ENCODE results near the gene ADAM15.

The ADAM15 gene

GRCh38 chr1:155072531-155073289 lies 21.6 kb downstream of the ADAM15 start:
- no peak for DNase-seq (ENCODE audit: low read depth in 3 of 3)

GRCh38 chr1:155073377-155074242 lies 22.5 kb downstream of the ADAM15 start:
- no peak for DNase-seq (ENCODE audit: low read depth in 3 of 3)

- DNase-seq (ENCODE audit: low read depth in 3 of 3), result no peak
Measured at GRCh38 chr1:155075535-155075934, 24.4 kb downstream of the ADAM15 start.

GRCh38 chr1:155076371-155076770 lies 25.3 kb downstream of the ADAM15 start:
- DNase-seq (ENCODE audit: low read depth in 3 of 3), result no peak

GRCh38 chr1:155077346-155077745 lies 26.2 kb downstream of the ADAM15 start:
- DNase-seq (ENCODE audit: low read depth in 3 of 3), result no peak

- DNase-seq (ENCODE audit: low read depth in 3 of 3), result no peak
Measured at GRCh38 chr1:155077758-155078445, 26.8 kb downstream of the ADAM15 start.

- DNase-seq (ENCODE audit: low read depth in 3 of 3), result peak in 2 of 3 experiments; percentile 48 to 68
Measured at GRCh38 chr1:155078469-155079209, 27.5 kb downstream of the ADAM15 start, which contains the start of gene EFNA3. Gene EFNA3, plus strand, starts transcription at chr1:155078837. Its CDS starts 105 bp downstream, at chr1:155078942.

- no peak for DNase-seq (ENCODE audit: low read depth in 3 of 3)
Measured at GRCh38 chr1:155079210-155079486, 28.0 kb downstream of the ADAM15 start.

GRCh38 chr1:155079487-155080311 lies 28.6 kb downstream of the ADAM15 start:
- no peak for DNase-seq (ENCODE audit: low read depth in 3 of 3)

- no peak for DNase-seq (ENCODE audit: low read depth in 3 of 3)
Measured at GRCh38 chr1:155080312-155081228, 29.5 kb downstream of the ADAM15 start.

- DNase-seq (ENCODE audit: low read depth in 3 of 3), result no peak
Measured at GRCh38 chr1:155081472-155082300, 30.6 kb downstream of the ADAM15 start.

- DNase-seq (ENCODE audit: low read depth in 3 of 3), result no peak
Measured at GRCh38 chr1:155082301-155083051, 31.4 kb downstream of the ADAM15 start.

GRCh38 chr1:155083052-155083541 lies 32.0 kb downstream of the ADAM15 start:
- no peak for DNase-seq (ENCODE audit: low read depth in 3 of 3)

- DNase-seq (ENCODE audit: low read depth in 3 of 3), result no peak
Measured at GRCh38 chr1:155083865-155084721, 33.0 kb downstream of the ADAM15 start.

GRCh38 chr1:155084722-155085503 lies 33.8 kb downstream of the ADAM15 start:
- peak; percentile 81 to 92 (median 83) for DNase-seq (ENCODE audit: low read depth in 3 of 3)

- peak; percentile 63 to 78 (median 64) for DNase-seq (ENCODE audit: low read depth in 3 of 3)
Measured at GRCh38 chr1:155085504-155086127, 34.5 kb downstream of the ADAM15 start.

Measured in stimulated activated CD4-positive, alpha-beta T cell treated with anti-CD3 and anti-CD28 coated beads, TNF-alpha, amount 100 ng/mL, for 24 hours (primary cell).